ENCODE results near the gene DDX6.
A peak's percentile ranks its signal among the peaks of the same experiment; 100 is the strongest.
"Not testable (repeated sequence)": the region's sequence is repeated elsewhere in the genome, so short reads cannot be mapped to it uniquely, and the experiment has no call there.

The DDX6 gene, protein sequence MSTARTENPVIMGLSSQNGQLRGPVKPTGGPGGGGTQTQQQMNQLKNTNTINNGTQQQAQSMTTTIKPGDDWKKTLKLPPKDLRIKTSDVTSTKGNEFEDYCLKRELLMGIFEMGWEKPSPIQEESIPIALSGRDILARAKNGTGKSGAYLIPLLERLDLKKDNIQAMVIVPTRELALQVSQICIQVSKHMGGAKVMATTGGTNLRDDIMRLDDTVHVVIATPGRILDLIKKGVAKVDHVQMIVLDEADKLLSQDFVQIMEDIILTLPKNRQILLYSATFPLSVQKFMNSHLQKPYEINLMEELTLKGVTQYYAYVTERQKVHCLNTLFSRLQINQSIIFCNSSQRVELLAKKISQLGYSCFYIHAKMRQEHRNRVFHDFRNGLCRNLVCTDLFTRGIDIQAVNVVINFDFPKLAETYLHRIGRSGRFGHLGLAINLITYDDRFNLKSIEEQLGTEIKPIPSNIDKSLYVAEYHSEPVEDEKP

DNA sequence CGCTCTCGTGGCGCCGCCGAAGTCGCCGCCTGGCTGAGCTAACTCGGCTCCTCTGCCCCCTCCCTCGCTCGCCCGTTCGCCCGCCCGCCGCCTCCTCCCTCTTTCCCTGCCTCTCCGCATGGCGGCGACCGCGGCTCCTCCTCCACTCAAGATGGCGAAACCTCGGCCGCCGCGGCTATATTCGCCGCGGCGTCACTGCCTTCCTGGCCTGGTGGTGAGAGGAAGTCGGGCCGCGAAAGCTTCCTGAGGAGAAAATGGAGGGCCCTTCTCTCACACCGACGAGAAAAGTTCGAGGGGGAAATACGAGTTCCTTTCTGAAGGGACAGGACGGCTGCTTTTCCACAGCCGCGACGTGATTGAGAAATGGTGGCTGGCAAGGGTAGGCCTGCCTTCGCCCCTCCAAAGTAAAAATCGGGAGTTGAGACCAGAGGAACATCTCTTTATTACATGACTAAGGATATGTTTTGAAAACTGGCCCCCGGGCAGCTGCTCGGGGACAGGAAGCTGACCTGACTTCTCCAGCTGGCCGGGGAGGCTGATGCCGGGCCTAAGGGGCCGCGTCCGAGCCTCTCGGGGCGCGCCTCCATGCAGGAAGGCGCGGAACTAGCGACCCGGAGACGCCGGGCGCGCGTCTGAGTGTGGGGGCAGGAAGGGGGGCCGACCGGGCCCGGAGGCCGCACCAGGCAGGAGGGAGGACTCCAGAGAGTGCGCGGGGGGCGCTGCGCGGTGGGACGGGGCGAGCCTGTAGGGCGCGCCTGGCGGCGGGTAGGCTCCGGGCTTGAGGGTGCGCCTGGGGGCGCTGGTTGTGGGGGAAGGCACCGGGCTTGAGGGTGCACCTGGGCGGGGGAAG, at the start of gene DDX6:
TSS of gene DDX6 (minus strand) at position 54 of the 850 bp plus-strand sequence. CDS start 4,913 bp downstream, outside the sequence.
- DNase-seq (ENCODE audit: low read depth in 2 of 2), result peak; percentile 78

DNA sequence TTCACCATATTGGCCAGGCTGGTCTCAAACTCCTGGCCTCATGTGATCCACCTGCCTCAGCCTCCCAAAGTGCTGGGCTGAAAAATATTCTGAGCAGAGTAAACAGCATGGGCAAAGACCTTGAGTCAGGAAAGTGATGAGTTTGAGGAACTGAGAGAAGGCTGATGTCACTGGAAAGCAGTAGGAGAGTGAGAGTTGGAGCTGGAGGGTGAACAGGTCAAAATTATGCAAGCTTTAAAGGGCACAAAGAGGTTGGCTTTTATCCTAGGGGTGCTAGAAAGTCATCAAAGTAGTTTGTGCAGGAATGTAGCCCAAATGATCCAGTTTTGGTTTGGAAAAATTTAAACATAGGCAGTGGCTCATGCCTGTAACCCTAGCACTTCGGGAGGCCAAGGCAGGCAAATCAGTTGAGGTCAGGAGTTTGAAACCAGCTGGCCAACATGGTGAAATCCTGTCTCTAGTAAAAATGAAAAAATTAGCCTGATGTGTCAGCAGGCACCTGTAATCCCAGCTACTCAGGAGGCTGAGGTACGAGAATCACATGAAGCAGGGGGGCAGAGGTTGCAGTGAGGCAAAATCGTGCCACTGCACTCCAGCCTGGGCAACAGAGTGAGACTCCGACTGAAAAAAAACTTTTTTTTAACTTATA, 48.1 kb upstream of the DDX6 start:
- no peak for DNase-seq (ENCODE audit: low read depth in 2 of 2)

DNA sequence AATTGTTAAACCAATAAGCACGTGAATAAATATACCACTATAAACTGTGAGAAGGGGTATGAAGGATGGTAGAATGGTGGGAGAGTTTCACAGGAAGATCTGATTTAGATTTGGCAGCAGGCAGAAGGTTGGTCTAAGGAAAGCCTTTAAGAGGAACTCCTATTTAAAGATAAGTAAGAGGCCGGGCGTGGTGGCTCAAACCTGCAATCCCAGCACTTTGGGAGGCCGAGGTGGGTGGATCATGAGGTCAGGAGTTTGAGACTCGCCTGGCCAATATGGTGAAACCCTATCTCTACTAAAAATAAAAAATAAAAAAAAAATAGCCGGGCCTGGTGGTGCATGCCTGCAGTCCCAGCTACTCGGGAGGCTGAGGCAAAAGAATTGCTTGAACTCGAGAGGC, 46.9 kb upstream of the DDX6 start:
- no peak for DNase-seq (ENCODE audit: low read depth in 2 of 2)

DNA sequence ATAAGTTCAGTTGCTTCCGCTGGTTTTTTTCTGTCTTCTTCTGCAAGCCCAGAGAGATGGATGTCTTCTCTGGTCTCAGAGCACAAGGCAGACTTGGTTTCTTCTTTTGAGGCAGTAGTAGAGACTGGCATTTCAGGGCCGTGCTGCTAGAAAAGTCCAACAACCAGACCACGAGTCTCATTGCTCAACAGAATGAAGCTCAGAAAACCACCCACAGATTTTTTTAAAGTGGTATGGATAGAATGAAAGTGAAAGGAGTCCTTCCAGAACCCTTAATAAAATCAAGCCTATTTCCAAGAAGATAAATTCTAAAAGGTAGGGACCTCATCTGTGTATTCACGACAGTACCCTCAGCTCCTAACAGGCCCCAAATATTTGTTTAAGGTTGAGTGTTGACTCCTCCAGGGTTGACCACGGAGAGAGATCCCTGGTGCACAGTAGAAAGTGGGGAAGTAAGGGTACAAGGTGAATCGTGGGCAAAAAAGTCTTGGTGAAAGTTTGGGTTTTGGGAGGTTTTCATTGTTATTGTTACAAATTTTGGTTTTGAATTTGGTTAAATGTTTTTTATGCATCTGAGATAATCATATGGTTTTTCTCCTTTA, 43.6 kb upstream of the DDX6 start:
- DNase-seq (ENCODE audit: low read depth in 2 of 2), result no peak

DNA sequence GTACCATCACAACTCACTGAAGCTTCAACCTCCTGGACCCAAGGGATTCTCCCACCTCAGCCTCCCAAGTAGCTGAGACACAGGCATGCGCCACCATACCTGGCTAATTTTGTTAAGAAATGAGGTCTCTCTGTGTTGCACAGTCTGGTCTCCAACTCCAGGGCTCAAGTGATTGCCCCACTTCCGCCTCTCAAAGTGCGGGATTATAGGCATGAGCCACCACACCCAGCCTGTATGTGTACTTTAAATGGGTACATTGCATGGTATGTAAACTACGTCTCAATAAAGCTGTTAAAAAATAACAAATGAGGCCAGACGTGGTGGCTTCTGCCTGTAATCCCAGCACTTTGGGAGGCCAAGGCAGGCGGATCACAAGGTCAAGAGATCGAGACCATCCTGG, 36.2 kb upstream of the DDX6 start:
- DNase-seq (ENCODE audit: low read depth in 2 of 2), result no peak

DNA sequence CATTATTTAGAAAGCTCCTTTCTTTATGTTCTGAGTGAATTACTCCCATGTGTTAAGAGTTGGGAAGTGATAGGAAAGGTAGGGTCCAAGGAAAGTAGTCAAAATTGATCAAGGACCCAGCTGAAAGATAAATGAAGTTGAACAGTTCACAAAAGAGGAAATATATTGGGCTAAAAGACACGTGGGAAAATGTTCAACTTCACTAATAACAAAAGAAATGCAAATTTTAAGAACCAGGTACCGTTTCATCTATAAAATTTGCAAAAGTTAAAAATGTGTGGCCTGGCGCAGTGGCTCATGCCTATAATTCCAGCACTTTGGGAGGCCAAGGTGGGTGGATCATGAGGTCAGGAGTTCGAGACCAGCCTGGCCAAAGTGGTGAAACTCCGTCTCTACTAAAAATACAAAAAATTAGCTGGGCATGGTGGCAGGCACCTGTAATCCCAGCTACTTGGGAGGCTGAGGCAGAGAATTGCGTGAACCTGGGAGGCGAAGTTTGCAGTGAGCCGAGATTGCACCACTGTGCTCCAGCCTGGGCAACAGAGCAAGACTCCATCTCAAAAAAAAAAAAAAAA, 32.1 kb upstream of the DDX6 start:
- DNase-seq (ENCODE audit: low read depth in 2 of 2), result not testable (repeated sequence)

DNA sequence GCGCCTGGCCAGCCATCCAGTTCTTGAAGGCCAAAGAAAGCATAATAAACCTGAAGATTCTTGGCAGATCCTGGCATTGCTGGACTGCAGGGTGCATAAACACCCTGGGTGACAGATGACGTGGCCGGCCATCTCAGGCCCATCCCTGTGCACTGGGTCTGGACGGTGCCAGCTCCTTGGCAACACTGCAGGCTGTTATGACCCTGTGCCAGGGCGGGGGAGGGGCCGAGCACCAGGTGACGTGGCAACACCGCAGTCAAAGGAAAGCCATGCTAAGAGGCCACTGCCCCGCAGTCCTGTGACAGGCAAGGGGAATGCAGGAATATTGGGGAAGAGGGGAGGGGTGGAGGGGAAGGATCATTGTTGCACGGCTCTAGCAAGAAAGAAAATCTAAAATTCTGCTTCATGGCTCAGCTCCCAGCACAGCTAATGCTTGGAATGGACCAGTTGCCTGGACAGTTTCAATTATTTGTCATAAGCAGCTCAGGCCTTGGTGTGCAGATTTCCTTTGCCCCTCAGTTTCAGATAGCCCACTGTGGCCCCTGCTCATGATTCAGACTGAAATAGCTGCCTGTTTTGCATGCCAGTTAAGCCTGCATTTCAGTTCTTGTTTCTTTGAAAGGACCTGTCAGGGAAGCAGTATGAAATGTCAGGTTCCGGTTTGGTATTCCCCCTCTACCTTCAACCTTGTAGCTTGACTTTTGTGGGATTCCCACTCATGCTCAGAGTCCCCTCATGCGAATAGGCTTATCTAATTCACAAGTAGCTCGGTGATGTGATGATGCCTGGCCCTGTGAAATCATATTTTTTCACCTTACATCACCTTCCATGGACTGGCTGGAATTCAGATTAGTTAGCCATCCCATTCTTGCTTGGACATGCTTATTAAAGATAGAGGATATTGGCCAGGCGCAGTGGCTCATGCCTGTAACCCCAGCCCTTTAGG, 29.7 kb upstream of the DDX6 start:
- no peak for DNase-seq (ENCODE audit: low read depth in 2 of 2)

DNA sequence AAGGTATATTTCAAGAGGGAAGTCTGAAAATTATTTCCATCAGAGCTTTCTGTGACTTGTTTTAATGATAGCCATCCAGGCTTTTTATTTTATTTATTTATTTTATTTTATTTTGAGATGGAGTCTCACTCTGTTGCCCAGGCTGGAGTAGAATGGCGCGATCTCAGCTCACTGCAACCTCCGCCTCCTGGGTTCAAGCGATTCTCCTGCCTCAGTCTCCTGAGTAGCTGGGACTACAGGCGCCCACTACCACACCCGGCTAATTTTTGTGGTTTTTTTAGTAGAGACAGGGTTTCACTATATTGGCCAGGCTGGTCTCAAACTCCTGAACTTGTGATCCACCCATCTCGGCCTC, 29.0 kb upstream of the DDX6 start:
- DNase-seq (ENCODE audit: low read depth in 2 of 2), result not testable (repeated sequence)

DNA sequence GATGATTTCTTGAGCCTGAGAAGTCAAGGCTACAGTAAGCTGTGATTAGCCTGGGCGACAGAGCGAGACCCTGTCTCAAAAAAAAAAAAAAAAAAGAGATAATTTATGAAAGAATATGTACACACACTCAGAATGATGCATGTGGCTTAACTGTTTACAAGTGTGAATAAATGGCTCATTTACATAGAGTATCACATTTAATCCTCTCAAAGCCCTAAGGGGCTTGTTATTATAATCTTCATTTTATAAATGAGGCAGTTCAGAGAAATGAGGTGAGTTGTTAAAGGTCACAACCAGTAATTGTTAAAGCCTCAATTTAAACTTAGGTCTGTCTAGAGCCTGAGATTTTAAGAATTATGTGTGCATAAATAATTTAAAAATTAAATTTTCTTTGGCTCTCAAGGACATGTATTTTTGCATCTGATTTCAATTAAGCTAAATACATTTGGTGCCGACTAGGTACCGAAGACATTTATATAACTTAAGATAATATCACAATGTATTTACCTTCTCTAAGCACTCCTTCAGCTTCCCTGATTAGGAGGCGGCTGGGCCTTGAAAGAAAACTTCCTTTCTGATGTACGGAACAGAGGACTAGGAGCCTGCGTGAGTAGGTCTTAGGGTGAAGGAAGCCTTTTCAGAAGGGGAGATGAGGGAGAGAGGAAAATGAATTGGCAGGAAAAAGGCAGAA, 28.5 kb upstream of the DDX6 start:
- no peak for DNase-seq (ENCODE audit: low read depth in 2 of 2)

DNA sequence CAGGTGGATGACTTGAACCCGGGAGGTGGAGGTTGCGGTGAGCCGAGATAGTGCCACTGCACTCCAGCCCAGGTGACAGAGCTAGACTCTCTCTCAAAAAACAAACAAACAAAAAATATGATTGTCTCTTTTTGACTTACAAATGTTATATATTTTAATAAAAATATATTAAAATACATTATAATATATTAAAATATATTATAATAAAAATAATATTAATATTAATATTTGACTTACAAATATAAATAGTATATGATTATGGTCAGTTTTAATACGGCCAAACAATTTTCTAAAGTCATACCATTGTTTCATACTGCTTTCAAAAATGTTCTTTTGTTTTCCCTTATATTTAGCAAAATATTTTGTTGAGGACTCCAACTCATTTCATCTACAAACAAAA, 27.2 kb upstream of the DDX6 start:
- no peak for DNase-seq (ENCODE audit: low read depth in 2 of 2)

DNA sequence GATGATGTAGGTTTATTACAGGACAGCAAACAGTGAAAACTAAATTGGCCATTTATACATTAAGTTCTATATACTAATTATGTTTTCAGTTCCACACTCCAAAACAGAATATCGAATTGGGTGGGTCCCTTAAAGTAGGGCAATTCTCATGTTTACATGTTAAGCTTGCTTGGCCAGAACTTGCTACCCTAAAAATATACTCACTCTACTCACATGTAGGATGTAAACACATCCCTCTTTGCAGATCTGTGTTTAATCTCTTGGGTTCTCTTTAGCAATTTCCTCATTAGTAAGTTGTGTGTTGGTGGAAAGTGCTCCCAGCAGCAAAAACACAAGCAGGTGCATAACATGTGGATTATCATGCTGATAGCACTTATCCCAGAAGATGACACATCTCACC, 22.6 kb upstream of the DDX6 start:
- no peak for DNase-seq (ENCODE audit: low read depth in 2 of 2)

DNA sequence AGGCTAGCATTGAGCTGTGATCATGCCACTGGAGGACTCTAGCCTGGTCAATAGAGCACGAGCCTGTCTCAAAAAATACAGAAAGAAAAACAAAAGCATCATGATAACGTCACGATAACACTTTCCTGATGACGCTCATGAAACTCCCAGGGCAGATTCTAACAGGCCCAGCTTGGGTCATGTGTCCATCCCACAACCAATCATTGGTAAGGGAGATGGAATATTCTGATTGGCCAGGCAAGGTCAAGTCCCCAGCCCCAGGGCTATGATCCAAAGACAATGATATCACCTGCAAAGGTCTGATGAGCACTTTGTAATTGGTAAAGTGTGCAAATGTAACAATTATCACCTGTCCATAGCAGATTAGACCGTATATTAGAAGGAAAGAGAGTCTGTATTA, 21.5 kb upstream of the DDX6 start:
- no peak for DNase-seq (ENCODE audit: low read depth in 2 of 2)

DNA sequence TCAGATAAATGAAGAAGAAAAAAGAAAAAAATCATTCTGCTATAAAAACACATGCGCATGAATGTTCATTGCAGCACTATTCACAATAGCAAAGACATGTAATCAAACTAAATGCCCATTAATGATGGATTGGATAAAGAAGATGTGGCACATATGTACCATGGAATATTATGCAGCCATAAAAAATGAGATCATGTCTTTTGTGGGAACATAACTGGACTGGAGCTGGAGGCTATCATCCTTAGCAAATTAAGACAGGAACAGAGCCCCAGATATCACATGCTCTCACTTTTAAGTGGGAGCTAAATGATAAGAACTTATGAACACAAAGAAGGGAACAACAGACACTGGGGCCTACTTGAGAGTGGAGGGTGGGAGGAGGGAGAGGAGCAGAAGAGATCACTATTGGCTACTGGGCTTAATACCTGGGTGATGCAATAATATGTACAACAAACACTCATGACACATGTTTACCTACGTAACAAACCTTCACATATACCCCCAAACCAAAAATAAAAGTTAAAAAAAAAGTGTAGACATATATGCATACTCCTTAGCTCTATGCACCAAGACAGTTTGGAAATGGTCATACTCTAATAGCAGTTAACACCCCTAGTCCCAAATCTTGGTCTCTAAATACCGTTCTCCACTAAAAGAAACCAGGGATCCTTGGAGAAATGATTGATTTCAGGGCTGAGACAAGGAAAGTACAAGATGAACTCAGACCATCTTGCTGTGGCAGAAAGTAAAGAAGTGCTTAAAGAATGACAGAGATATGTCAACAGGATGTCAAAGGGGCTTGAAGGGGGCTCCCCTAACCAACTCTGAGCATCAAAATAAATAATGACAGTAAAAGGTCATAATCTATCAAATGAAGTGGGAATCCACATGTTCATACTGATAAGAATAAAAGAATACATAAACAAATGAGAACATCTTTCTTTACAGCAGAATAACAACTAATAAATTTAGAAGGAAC, 17.1 kb upstream of the DDX6 start:
- no peak for DNase-seq (ENCODE audit: low read depth in 2 of 2)

DNA sequence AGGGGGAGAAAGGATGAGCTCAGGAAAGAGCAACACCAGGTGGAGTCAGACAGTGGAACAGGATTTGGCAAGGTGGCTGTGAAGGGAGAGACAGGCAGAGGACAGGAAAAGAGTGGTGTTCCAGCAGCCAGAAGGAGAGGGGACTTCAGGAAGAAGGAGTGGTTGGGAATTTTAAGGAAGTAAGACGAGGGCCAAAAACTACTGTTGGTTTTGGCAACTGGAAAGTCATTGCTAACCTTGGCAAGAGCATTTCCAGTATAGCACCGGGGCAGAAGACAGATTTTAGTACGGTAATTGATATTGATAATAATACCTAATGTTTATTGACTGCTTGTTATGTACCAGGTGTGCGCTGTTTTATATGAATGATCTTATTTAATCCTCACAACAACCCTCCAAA, 15.4 kb upstream of the DDX6 start:
- no peak for DNase-seq (ENCODE audit: low read depth in 2 of 2)

DNA sequence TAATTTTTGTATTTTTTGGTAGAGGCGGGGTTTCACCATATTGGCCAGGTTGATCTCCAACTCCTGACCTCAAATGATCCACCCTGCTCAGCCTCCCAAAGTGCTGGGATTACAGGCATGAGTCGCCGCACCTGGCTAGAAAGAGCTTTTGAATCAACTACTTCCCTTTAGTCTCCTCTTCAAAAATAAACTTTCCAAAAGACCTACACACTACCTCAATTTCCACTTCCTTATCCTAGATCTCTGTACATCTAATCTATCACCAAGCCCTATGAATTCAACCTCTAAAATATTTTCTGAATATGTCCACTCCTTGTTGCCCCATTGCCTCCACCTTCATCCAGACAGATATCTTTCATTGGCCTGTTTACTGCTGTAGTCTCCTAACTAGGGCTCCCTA, 13.1 kb upstream of the DDX6 start:
- DNase-seq (ENCODE audit: low read depth in 2 of 2), result no peak

DNA sequence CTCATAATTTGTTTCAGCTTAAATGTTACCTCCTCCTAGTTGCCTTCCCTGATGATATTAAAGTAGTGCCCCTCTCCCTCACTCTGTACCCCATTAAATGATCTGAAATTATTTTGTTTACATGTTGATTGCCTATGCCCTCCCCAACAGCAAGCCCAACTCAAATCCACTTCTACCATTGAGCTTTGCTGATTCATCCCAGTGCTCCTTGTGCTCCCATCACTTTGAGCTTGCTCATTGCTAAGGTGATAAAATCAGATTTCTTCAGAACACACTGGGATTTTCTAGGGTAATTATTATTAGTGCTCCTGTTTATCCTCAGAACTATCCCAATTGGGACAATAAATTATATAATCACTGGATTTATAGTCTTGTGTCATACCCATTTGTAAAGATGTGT, 8.4 kb upstream of the DDX6 start:
- no peak for DNase-seq (ENCODE audit: low read depth in 2 of 2)

DNA sequence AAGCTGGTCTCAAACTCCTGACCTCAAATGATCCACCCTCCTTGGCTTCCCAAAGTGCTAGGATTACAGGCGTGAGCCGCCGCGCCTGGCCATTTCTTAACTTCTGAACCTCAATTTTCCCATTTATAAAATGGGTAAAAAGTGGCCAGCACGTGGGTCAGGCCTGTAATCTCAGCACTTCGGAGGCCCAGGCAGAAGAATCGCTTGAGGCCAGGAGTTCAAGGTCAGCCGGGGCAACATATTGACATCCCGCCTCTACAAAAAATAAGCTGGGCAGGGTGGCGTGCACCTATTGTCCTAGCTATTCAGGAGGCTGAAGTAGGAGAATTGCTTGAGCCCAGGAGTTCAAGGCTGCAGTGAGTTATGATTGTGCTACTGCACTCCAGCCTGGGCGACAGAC, 6.5 kb upstream of the DDX6 start:
- no peak for DNase-seq (ENCODE audit: low read depth in 2 of 2)

DNA sequence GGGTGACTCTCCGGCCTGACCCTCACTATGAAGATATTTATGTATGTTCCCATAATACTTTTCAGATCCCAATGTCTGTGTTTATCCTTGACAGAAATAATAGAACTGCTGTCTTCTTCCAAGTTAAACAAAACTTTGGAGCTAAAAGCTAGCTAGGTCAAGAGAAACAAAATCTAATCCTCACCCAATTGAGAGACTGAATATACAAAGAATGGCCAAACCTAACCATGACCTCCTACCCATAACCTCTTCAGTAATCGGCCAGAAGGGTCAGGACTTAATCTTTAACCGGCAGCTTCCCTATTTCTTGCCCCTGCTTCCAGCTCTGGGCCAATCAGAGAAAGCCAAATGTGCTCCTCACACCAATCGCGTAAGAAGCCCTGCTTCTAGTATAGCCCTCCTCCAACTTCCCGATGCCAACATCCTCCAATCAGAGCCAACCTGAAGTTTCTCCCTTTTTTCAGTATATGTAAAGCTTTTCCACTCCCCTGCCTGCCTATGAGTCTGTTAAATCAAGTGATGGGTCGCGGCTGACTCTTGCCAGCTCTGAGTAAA, 1.7 kb upstream of the DDX6 start:
- DNase-seq (ENCODE audit: low read depth in 2 of 2), result no peak

Measured in stimulated activated CD8-positive, alpha-beta memory T cell treated with anti-CD3 and anti-CD28 coated beads, Interleukin-7, amount 100 ng/mL, for 1 hour (primary cell).